ENCODE data around the gene ZMIZ1. TPM values are rescaled to one million over a fixed set of nuclear protein-coding genes. Genes with fewer than 3 reads are reported as not detected.

The ZMIZ1 gene
- total RNA-seq, 1 donor from 2014 or later = 93.9 TPM

DNA sequence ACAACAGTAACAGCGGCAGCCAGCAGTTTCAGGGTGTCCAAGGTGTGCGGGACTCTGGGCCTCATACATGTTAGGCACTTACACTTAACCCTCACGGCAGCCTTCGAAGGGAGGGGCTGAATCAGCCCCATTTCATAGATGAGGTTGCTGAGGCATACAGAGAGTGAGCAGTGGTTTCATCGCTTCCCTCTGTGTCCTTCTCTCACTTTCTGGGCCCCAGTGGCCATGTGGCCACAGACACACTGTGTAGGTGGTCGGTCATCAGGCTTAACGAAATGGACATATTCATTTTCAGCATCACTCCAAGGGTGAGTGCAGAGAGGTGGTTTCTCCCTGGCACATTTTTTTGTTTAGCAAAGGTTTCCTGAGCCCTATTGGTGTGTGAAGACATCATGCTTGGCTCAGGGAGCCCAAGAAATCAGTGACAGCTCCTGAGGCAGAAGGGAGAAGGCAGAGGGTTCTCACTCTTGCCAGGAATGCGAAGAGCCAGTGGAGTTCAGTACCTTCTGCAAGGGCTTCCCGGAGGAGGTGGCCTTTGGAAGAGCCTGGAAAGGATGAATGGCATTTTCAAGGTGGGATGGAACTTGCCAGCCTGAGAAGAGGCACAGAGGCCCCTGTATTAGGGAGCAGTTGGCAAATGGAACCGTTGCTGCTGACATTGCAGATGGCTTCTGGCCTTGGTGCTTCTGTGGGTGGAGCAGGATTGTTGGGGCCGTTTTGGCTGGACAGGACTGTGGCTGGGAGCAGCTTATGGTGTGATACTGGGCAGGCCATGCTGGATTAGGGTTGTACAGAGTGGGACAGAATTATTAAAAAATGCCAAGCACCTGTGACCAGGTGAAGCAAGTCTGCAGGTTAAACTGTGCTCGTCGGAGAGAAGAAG, 216.8 kb downstream of the ZMIZ1 start:
- intact Hi-C loops (cut with micrococcal nuclease) = loop anchor here (1.0 to 5.0 kb wide), 15 partner anchors 9 to 1256 kb away; partner anchors contain the start of genes POLR3A, PPIF, ZCCHC24 and ZMIZ1
- Mint-ChIP-seq H3K9me3 (no peaks in the 10 kb centered on the region), H3K36me3 (ENCODE audit: low read depth) (peaks cover 38% of the 10 kb centered on the region), H3K4me3 (peak overlapping the region; percentile 78), H3K27ac (peak overlapping the region; percentile 97), H3K27me3 (no peaks in the 10 kb centered on the region), H3K4me1 (peaks cover 80% of the 10 kb centered on the region)
- TF ChIP-seq, protein P1, sequence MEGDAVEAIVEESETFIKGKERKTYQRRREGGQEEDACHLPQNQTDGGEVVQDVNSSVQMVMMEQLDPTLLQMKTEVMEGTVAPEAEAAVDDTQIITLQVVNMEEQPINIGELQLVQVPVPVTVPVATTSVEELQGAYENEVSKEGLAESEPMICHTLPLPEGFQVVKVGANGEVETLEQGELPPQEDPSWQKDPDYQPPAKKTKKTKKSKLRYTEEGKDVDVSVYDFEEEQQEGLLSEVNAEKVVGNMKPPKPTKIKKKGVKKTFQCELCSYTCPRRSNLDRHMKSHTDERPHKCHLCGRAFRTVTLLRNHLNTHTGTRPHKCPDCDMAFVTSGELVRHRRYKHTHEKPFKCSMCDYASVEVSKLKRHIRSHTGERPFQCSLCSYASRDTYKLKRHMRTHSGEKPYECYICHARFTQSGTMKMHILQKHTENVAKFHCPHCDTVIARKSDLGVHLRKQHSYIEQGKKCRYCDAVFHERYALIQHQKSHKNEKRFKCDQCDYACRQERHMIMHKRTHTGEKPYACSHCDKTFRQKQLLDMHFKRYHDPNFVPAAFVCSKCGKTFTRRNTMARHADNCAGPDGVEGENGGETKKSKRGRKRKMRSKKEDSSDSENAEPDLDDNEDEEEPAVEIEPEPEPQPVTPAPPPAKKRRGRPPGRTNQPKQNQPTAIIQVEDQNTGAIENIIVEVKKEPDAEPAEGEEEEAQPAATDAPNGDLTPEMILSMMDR (IDR thresholded peaks at IDR 0.05) = no peak
- POLR2A ChIA-PET = interaction anchor here (0.9 to 12.9 kb wide), 12 partner anchors 9 to 46 kb away, joined by 3 to 350 read pairs (median 5); no protein-coding TSS in a partner anchor
- DNase-seq (no peak), ATAC-seq (ENCODE audit: low read depth) (peak; percentile 23)
- CTCF ChIA-PET = interaction anchor here (1.3 to 3.3 kb wide), 2 partner anchors 31 to 36 kb away, joined by 4 to 15 read pairs; no protein-coding TSS in a partner anchor

DNA sequence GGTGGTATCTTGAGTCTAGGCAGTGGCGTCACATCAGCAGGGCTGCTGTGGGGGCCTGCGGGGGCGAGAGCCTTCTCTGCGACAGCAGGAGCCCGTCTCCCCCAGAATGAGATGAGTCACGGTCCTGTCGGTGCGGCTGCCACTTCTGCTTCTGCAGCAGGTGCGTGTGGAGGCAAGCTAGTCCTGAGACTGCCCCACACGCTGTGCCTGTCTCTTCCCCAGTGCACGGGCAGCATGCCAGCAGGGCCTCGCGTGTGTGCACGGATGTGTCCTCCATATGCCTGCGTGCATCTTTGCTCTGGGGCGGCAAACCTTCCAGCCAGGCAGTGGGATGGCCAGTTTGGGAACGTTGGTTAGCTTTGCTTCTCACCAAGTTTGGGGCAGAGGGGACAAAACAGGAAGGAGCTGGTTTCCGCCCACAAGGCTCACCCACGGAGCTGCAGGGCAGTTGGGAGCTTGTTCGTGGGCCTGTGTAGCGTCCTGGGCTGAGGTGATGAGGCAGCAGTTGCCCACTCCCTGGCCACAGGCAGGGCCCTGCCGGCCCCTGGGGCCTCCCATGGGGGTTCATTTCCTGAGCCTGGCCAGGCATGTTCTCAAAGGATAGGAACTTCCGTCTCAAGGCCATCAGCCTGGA, 217.7 kb downstream of the ZMIZ1 start:
- peak; percentile 81 for DNase-seq
- H3K27ac Mint-ChIP-seq = peak overlapping the region; percentile 97
- no peaks in the 10 kb centered on the region for H3K9me3 Mint-ChIP-seq
- CTCF ChIA-PET = interaction anchor here (1.3 to 3.3 kb wide), 3 partner anchors 30 to 41 kb away, joined by 4 to 15 read pairs (median 5); no protein-coding TSS in a partner anchor
- H3K27me3 Mint-ChIP-seq = no peaks in the 10 kb centered on the region
- POLR2A ChIA-PET = interaction anchor here (0.9 to 12.9 kb wide), 15 partner anchors 9 to 61 kb away, joined by 3 to 350 read pairs (median 5); partner anchors contain the start of gene PPIF
- peak; percentile 89 for ATAC-seq (ENCODE audit: low read depth)
- intact Hi-C loops (cut with micrococcal nuclease) = loop anchor here (1.0 to 5.0 kb wide), 15 partner anchors 8 to 1257 kb away; partner anchors contain the start of genes POLR3A, PPIF, ZCCHC24 and ZMIZ1
- H3K4me3 Mint-ChIP-seq = peak overlapping the region; percentile 78
- peaks cover 79% of the 10 kb centered on the region for H3K4me1 Mint-ChIP-seq
- peaks cover 38% of the 10 kb centered on the region for H3K36me3 Mint-ChIP-seq (ENCODE audit: low read depth)
- TF ChIP-seq, protein P1 (IDR thresholded peaks at IDR 0.05) = no peak

DNA sequence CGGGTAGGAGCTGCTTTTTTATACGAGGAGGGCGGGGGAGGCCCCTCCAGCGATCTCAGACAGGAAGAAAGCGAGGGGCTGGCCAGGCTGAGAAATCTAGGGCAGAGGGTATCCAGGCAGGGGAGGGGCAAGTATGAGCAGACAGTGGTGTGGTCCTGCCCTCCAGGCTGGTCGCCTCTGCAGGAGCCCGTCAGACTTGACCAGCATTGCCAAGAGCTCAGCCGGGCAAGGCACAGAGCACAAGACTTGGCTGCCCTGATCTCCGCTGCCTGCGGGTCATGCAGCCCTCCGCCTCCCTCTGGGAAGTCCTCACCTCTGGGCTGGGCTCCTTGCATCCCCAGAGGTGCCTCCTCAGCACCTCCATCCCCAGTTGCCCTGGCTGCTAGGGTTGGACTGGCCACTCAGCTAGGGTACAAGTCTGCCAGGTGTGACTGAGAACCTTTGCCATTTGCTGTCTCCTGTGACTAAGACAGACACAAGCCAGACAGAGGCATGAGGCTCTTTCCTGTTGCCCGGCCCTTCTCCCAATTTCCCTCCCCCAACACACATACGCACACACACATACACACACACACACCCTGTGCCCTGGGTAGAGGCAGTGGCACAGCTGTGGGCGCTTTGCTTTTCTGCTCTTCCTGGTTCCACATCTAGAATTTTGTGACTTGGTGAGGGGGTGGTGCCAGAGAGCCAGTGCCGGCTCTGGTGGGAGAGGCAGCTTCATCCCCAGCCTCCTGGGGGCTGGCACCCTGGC, 219.4 kb downstream of the ZMIZ1 start:
- no peak for ATAC-seq (ENCODE audit: low read depth)
- intact Hi-C loops (cut with micrococcal nuclease) = loop anchor here (2.0 to 5.0 kb wide), 5 partner anchors 159 to 909 kb away; partner anchors contain the start of genes ZCCHC24 and ZMIZ1
- Mint-ChIP-seq H3K4me3 (no peak overlapping the region), H3K36me3 (ENCODE audit: low read depth) (peaks cover 37% of the 10 kb centered on the region), H3K27ac (peak overlapping the region; percentile 97), H3K27me3 (no peaks in the 10 kb centered on the region), H3K4me1 (peaks cover 74% of the 10 kb centered on the region), H3K9me3 (no peaks in the 10 kb centered on the region)
- CTCF ChIA-PET = interaction anchor here (0.7 kb wide), 1 partner anchor 56 kb away, joined by 3 read pairs; no protein-coding TSS in a partner anchor
- TF ChIP-seq, protein P1 (IDR thresholded peaks at IDR 0.05) = no peak
- POLR2A ChIA-PET = interaction anchor here (0.6 to 12.9 kb wide), 5 partner anchors 17 to 41 kb away, joined by 3 to 350 read pairs (median 37); no protein-coding TSS in a partner anchor
- DNase-seq = no peak

DNA sequence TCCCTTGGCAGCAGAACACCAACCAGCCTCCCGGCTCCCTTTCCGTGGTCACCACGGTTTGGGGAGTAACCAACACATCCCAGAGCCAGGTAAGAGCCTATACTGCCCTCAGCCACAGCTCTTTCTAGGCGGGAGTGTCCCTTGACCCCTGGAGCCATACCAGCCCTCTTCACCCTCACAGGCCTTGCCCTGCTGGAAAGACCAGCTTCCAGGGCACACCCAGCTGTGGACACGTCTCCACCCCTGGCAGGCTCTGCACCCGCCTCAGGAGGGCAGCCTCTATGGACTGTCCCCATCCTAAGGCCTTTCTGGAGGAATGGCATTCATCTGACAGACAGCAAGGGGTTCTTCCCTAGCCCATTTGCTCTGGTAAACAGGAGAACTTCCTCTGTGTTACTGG, 221.0 kb downstream of the ZMIZ1 start:
- ChIA-PET CTCF (no interaction called here), POLR2A (interaction anchor here (0.6 to 12.9 kb wide), 3 partner anchors 24 to 61 kb away, joined by 3 to 350 read pairs (median 3); no protein-coding TSS in a partner anchor)
- Mint-ChIP-seq H3K4me3 (no peak overlapping the region), H3K36me3 (ENCODE audit: low read depth) (peaks cover 48% of the 10 kb centered on the region), H3K4me1 (peaks cover 74% of the 10 kb centered on the region), H3K27ac (peak overlapping the region; percentile 59), H3K27me3 (no peaks in the 10 kb centered on the region), H3K9me3 (no peaks in the 10 kb centered on the region)
- intact Hi-C loops (cut with micrococcal nuclease) = loop anchor here (5.0 kb wide), 4 partner anchors 158 to 648 kb away; partner anchors contain the start of genes ZCCHC24 and ZMIZ1
- DNase-seq (no peak), ATAC-seq (ENCODE audit: low read depth) (no peak)
- TF ChIP-seq, protein P1 (IDR thresholded peaks at IDR 0.05) = no peak
